HG02798 (cell line): Measurements from ENCODE around the gene TPCN1.

ENCODE experiments used
- ATAC-seq: cut with Tn5 transposase; IDR thresholded peaks from one replicate; pipeline ENCODE4 v1.9.1; 2021; ENCODE audit warnings: mild to moderate bottlenecking; ENCODE audit not compliant: unreplicated experiment, poor library complexity

TPCN1 gene

GRCh38 chr12:113221997-113222729 lies 899 bp downstream of the TPCN1 start:
- ATAC-seq = no peak

GRCh38 chr12:113222730-113223531 lies 1.7 kb downstream of the TPCN1 start:
- ATAC-seq = no peak

DNA sequence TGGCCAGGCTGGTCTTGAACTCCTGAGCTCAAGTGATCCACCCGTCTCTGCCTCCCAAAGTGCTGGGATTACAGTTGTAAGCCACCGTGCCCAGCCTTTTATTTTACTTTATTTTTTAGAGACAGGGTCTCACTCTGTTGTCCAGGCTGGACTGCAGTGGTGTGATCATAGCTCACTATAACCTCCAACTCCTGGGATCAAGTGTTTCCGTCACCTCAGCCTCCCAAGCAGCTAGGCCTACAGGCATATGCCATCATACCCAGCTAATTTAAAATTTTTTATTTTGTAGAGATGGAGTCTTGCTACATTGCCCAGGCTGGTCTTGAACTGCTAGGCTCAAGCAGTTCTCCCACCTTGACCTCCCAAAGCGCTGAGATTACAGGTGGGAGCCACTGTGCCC lies 3.7 kb downstream of the TPCN1 start:
- no peak for ATAC-seq

- ATAC-seq = no peak
Measured at GRCh38 chr12:113226696-113227568, 5.7 kb downstream of the TPCN1 start.

DNA sequence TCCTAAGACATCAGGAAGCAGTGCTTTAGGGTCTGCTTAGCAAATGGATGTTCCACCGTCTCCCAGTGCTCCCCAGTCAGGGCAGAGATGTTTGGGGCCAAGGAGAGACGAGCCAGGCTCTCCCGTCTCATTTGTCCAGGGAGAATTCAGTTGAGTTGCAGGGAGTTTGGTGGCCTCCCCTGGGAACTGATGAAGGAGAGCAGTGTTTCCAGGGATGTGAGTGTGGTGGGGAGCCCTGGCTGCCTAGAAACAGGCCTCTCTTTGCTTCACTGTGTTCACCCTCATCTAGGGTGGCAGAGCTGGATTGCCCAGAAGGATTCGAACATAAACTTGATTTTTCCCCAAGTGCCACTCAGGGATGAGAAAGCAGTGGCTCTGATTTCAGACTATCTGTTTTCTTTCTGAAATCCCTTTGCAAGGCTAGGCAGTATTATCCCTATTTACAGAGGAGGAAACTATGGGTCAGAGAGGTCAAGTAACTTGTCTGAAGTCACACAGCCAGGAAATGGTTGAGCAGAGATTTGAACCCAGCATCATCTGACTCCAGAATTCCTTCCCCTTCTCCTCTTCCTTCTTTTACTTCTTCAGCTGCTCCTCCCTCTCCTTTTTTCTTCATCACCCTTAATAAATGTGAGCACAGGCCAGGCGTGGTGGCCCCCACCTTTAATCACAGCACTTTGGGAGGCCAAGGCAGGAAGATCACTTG lies 6.6 kb downstream of the TPCN1 start:
- no peak for ATAC-seq

- ATAC-seq = no peak
Measured at GRCh38 chr12:113228394-113229028, 7.2 kb downstream of the TPCN1 start.

DNA sequence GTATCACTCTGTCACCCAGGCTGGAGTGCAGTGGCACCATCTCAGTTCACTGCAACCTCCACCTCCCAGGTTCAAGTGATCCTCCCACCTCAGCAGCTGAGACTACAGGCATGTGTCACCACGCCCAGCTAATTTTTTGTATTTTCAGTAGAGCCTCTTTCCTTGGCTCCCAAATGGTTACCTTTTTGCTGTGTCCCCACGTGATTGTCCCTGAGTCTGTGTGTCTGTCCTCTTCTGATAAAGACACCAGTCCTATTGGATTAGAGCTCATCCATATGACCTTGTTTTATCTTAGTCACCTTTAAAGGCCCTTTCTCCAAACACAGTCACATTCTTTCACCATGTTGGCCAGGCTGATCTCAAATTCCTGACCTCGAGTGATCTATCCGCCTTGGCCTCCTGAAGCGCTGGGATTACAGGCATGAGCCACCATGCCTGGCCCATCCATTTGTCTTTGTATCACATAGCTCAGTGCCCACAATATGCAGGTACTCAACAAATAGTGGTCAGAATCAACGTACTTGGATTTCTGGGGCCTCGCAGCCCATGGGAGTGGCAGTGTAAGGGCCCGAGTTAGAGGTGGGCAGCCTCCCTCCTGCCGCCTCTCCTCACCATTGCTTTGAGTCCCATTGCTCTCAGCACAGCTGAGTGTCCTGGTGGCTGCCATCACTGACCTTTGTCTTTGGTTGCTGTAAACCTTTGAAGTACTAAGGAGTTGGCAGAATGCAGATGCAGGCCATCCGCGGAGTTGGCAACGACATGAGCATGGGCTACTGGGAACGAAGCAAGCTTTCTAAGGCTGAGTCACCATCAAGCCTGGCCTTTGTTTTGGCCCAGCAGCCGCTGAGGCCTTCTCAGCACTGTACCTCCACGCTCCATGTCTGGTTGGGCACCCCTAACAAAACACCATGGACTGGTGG lies 9.3 kb downstream of the TPCN1 start:
- peak; percentile 10 for ATAC-seq

DNA sequence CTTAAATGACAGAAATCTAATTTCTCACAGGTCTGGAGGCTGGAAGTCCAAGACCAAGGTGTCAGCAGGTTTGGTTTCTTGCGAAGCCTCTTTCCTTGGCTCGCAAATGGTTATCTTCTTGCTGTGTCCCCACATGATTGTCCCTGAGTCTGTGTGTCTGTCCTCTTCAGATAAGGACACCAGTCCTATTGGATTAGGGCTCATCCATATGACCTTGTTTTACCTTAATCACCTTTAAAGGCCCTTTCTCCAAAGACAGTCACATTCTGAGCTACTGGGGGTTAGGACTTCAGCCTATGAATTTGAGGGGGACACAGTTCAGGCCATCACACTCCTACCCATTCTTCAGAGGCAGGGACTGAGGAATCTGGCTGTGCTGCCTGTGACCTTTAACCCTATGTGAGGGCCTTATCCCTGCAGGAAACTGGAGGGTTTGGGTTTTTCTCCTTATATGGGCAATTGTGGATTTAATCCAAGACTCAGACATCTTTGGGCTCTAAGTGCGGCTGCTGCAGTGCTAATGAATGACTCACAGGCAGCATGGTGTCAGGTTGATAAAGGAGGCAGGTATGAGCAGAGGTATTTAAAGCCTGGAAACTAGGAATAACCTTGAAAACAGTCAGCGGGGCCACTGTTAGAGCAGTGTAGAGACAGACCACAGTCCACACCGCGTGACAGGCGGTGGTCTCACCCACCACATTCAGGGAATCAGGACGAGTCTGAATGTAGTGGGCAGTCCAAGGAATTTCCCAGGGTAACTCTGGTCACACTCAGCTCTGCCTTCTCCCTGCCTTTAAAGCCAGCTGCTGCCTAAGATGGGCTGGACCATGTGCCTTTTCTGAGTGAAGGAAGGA lies 10.2 kb downstream of the TPCN1 start:
- no peak for ATAC-seq

DNA sequence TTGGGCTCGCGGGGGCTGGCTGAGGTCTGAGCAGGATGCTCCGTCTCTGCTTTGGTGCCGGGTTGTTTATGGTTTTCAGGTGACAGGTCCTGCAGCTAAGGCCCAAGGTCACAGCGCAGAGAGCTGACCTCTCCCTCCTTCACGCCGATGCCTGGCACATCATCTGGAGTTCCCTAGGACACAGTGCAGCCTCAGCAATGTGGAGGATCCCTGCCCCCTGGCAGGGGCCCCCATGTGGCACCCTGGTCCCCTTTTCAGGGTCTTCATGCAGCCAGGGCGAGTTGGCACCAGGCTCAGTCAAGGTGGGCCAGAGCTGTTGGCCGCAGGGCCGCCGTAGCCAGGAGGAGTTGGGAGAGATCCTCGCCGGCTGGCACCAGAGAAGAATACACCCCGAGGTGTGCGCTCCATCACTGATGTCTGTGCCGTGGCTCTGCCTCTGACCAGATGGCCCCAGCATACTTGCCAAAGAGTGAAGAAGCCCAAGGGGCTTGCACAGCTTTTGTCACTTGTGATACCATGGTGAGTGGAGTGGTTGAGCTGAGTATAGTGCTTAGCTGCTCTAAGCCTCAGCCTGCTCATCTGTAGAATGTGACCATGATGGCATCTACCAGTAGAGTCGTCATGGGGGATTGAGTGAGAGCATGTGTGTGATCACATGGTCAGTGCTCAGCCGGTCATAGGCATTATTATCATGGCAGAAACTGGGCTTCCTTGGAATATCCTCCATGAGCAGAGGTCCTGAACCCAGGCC lies 11.0 kb downstream of the TPCN1 start:
- no peak for ATAC-seq

- ATAC-seq = peak; percentile 71
Measured at GRCh38 chr12:113232840-113233585, 11.7 kb downstream of the TPCN1 start.

DNA sequence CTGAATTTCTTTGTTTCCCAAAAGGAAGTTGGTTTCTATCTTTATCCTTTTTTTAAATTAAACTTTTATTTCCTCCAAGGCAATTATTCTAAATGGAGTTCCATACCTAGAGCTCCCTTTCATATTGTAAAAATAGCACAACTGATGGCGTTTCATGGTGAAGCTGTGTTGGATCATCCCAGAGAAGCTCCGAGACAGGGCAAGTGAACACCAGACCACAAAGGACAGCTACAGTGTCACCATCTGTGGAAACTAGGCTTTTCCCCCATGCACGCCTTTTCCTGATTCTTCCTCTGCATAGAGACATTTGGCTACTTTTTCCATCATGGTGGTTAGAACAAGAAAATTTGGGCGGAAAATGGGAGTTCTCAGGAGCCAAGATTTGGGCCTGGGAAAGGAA lies 12.7 kb downstream of the TPCN1 start:
- ATAC-seq = no peak

- ATAC-seq = no peak
Measured at GRCh38 chr12:113234483-113234882, 13.2 kb downstream of the TPCN1 start.

DNA sequence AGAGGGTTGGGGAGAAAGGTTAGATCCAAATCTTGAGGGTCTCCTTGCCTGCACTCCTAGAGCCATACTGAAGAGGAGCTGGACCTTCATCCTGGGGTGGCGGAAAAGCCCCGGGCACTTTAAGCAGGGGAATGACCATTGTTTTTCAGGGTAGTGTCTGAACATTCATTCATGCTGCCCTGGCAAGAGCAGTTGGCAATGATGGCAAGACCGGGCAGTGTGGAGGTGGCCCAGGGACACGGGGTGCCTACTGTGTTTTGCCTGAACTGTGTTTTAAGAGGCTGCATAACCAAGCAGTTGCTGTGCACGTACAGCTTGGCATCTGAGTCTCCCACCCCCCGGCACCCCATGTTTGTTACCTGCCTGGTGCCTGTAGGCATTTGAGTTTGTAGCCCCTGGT lies 14.7 kb downstream of the TPCN1 start:
- ATAC-seq = no peak

GRCh38 chr12:113236539-113237399 lies 15.5 kb downstream of the TPCN1 start:
- no peak for ATAC-seq

- ATAC-seq = no peak
Measured at GRCh38 chr12:113237748-113238147, 16.5 kb downstream of the TPCN1 start.

DNA sequence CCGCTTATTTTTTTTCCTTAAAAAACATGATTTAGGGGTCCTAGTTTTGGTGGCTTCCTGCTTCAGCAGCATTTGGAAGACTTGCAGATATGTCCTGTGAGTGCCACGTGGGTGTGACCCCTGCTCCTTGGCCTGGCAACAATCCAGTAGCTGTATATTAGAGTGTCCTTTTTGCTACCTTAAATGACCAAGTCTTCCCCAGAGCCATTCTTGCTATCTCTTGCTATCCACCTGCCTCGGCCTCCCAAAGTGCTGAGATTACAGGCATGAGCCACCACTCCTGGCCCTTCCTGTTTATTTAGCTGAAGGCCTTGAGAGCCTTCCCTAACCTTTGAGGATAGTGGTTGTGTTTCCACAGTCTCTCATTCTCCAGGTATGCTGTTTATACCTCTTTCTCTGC lies 17.0 kb downstream of the TPCN1 start:
- ATAC-seq = no peak
